Right lobe of liver (tissue), 6 donors: ENCODE data around the gene FRMD4A. TPM values are rescaled to one million over a fixed set of nuclear protein-coding genes. Genes with fewer than 3 reads are reported as not detected.

Source experiments
- ATAC-seq, 4 donors: fragments of 200-7000 bp; cut with Tn5 transposase; one replicate each; pipeline ENCODE4 v1.9.1; 2020; ENCODE audit warnings: mild to moderate bottlenecking in 4 of 4, moderate library complexity in 4 of 4
- DNase-seq, 3 donors: peaks; one replicate each; pipeline ENCODE4 v3.0.0-alpha.2; 2020
- H3K27ac ChIP-seq, 3 donors: fragments of 200-600 bp; one replicate each; pipeline ENCODE4 v1.8.0; 2022
- H3K27me3 ChIP-seq, 2 donors: fragments of 200-600 bp; one replicate each; pipeline ENCODE4 v1.8.0; 2022
- H3K36me3 ChIP-seq, 4 donors: fragments of 200-600 bp; sonication (generic) in 1 of 4; one replicate each; pipeline versions ENCODE4 v1.5.1 to v1.8.0; 2017 to 2022; ENCODE audit warnings: control low read depth in 1 of 4
- H3K4me1 ChIP-seq, 4 donors: fragments of 200-600 bp; sonication (generic) in 1 of 4; one replicate each; pipeline versions ENCODE4 v1.5.1 to v1.8.0; 2017 to 2022; ENCODE audit warnings: control low read depth in 1 of 4
- H3K4me3 ChIP-seq, 3 donors: fragments of 200-600 bp; one replicate each; pipeline ENCODE4 v1.8.0; 2022
- H3K9me3 ChIP-seq, 4 donors: fragments of 200-600 bp; sonication (generic) in 1 of 4; one replicate each; pipeline versions ENCODE4 v1.5.1 to v1.8.0; 2017 to 2022; ENCODE audit warnings: control low read depth in 1 of 4
- CTCF ChIP-seq, 4 donors: fragments of 200-600 bp in 3 of 4; fragments of 450-650 bp in 1 of 4; IDR thresholded peaks; one replicate each; pipeline versions ENCODE4 v1.5.1 to v1.8.0; 2016 to 2022; ENCODE audit warnings: antibody characterized with exemption in 4 of 4, mild to moderate bottlenecking in 2 of 4
- POLR2A ChIP-seq: fragments of 450-650 bp; IDR thresholded peaks from one replicate; pipeline ENCODE4 v1.6.1; 2017; ENCODE audit warnings: antibody characterized with exemption, mild to moderate bottlenecking
- WGBS: methylation state at CpG from one replicate; pipeline ENCODE4 v1.1.6; 2018; ENCODE audit warnings: low coverage, low lambda C conversion rate; ENCODE audit not compliant: insufficient coverage; ENCODE audit errors: missing lambda C conversion rate; 5-methylcytosine and 5-hydroxymethylcytosine counted together
- intact Hi-C, 2 donors: fragments of 100-400 bp; cut with DNase I; formaldehyde crosslinking; loops; one replicate each; pipeline versions ENCODE4 v1.11.2 to v1.14.1; 2022
- total RNA-seq, 6 experiments: library from RNA; depleted of rRNA in 2 of 6; stranded (reverse); fragments of >200 nt in 2 of 6; fragmentation: NEBNext Ultra II Directional in 3 of 6; extraction: Animal tissue kit (Norgen Biotek cat#: 25700) in 3 of 6; gene quantifications; one replicate each; pipeline versions ENCODE4 v1.1.0 to v1.2.4, GENCODE V29; 2016 to 2023
- donor health status: DM: no; HTN: yes; CAD: no.
- donor health status: DM: no; HTN: no; CAD: no.
- donor health status: DM: no; HTN: no; CAD: no.
- donor health status: DM: no; HTN: yes; CAD: no.
- donor health status: DM: no; HTN: yes; CAD: no.

Gene FRMD4A
- total RNA-seq, 6 experiments from 2014 or later, result 8.4 to 22.8 (median 13.3) TPM

- no peak overlapping the region for H3K4me3 ChIP-seq
- peak overlapping the region in 2 of 3 donors; percentile 10 to 45 for H3K27ac ChIP-seq
- no peaks in the 10 kb centered on the region for H3K9me3 ChIP-seq
- intact Hi-C loops, result no loop called here
- TF ChIP-seq CTCF (IDR thresholded peaks at IDR 0.05) (no peak), POLR2A (no peak)
- H3K4me1 ChIP-seq, result peaks cover 0 to 22% (median 3%) of the 10 kb centered on the region in 4 donors
- no peaks in the 10 kb centered on the region for H3K36me3 ChIP-seq
- no peaks in the 10 kb centered on the region for H3K27me3 ChIP-seq
- DNase-seq, result no peak
- peak; percentile 46 to 56 (median 52) for ATAC-seq
- 48% methylated on average over 5 of the region's 5 CpGs for WGBS
Measured at GRCh38 chr10:13686331-13686752, 644.4 kb downstream of the FRMD4A start.

GRCh38 chr10:13685885-13686284 lies 644.8 kb downstream of the FRMD4A start:
- peaks cover 0 to 27% (median 5%) of the 10 kb centered on the region in 4 donors for H3K4me1 ChIP-seq
- intact Hi-C loops, result no loop called here
- WGBS, result 32% methylated on average over 5 of the region's 5 CpGs
- no peaks in the 10 kb centered on the region for H3K27me3 ChIP-seq
- ATAC-seq, result peak; percentile 46 to 78 (median 72)
- H3K4me3 ChIP-seq, result no peak overlapping the region
- H3K36me3 ChIP-seq, result no peaks in the 10 kb centered on the region
- DNase-seq, result peak in 1 of 3 donors; percentile 72
- H3K27ac ChIP-seq, result peak overlapping the region in 2 of 3 donors; percentile 10 to 45
- no peak for TF ChIP-seq POLR2A
- no peaks in the 10 kb centered on the region for H3K9me3 ChIP-seq

GRCh38 chr10:13684806-13685482 lies 645.8 kb downstream of the FRMD4A start:
- TF ChIP-seq CTCF (IDR thresholded peaks at IDR 0.05) (no peak), POLR2A (no peak)
- peaks cover 0 to 36% (median 8%) of the 10 kb centered on the region in 4 donors for H3K4me1 ChIP-seq
- H3K36me3 ChIP-seq, result no peaks in the 10 kb centered on the region
- ATAC-seq (no peak), DNase-seq (no peak)
- no peaks in the 10 kb centered on the region for H3K27me3 ChIP-seq
- no peaks in the 10 kb centered on the region for H3K9me3 ChIP-seq
- intact Hi-C loops, result no loop called here
- H3K4me3 ChIP-seq, result no peak overlapping the region
- peak overlapping the region in 2 of 3 donors; percentile 18 to 48 for H3K27ac ChIP-seq
- 64% methylated on average over 6 of the region's 6 CpGs for WGBS

- TF ChIP-seq CTCF (IDR thresholded peaks at IDR 0.05), result no peak
- TF ChIP-seq POLR2A, result no peak
- H3K27ac ChIP-seq, result peak overlapping the region in 2 of 3 donors; percentile 18 to 48
- DNase-seq (peak in 1 of 3 donors; percentile 63), ATAC-seq (peak; percentile 14 to 63 (median 36))
- no peaks in the 10 kb centered on the region for H3K9me3 ChIP-seq
- H3K27me3 ChIP-seq, result no peaks in the 10 kb centered on the region
- WGBS, result 64% methylated on average over 10 of the region's 17 CpGs
- no peaks in the 10 kb centered on the region for H3K36me3 ChIP-seq
- H3K4me1 ChIP-seq, result peaks cover 0 to 39% (median 9%) of the 10 kb centered on the region in 4 donors
- intact Hi-C loops, result no loop called here
- H3K4me3 ChIP-seq, result no peak overlapping the region
Measured at GRCh38 chr10:13684252-13684791, 646.4 kb downstream of the FRMD4A start.

GRCh38 chr10:13683017-13683416 lies 647.7 kb downstream of the FRMD4A start:
- WGBS, result 100% methylated on average over 2 of the region's 13 CpGs
- Histone ChIP-seq H3K4me1 (peaks cover 0 to 48% (median 13%) of the 10 kb centered on the region in 4 donors), H3K27me3 (no peaks in the 10 kb centered on the region), H3K9me3 (no peaks in the 10 kb centered on the region), H3K27ac (no peak overlapping the region), H3K36me3 (no peaks in the 10 kb centered on the region), H3K4me3 (no peak overlapping the region)
- no peak for ATAC-seq
- TF ChIP-seq CTCF (IDR thresholded peaks at IDR 0.05) (no peak), POLR2A (no peak)
- intact Hi-C loops, result no loop called here
- no peak for DNase-seq
